Mesenchymal stem cell (in vitro differentiated cells and primary cell): Measurements from ENCODE around the gene FKBP3.

ENCODE experiments used
- DNase-seq: peaks from one replicate; pipeline ENCODE4 v3.0.0-alpha.2; 2013
- H2AFZ ChIP-seq: one replicate; pipeline ENCODE4 v1.6.1; 2013; ENCODE audit warnings: low read depth, mild to moderate bottlenecking, control low read depth, inconsistent platforms, low read length, moderate library complexity
- H2AK5ac ChIP-seq: 2 replicates; pipeline ENCODE4 v1.6.1; 2013; ENCODE audit warnings: low read length, moderate library complexity, mild to moderate bottlenecking, inconsistent platforms; ENCODE audit not compliant: severe bottlenecking
- H2BK120ac ChIP-seq: one replicate; pipeline ENCODE4 v1.6.1; 2013; ENCODE audit warnings: low read depth, mild to moderate bottlenecking, inconsistent platforms, low read length, moderate library complexity
- H2BK12ac ChIP-seq, 2 experiments: one replicate each; pipeline ENCODE4 v1.6.1; 2013; ENCODE audit warnings: inconsistent platforms in 2 of 2, low read length in 2 of 2, mild to moderate bottlenecking in 2 of 2, moderate library complexity in 2 of 2, control low read depth in 1 of 2
- H2BK15ac ChIP-seq: one replicate; pipeline ENCODE4 v1.6.1; 2013; ENCODE audit warnings: mild to moderate bottlenecking, low read depth, inconsistent platforms; ENCODE audit not compliant: poor library complexity, severe bottlenecking
- H2BK5ac ChIP-seq: 2 replicates; pipeline ENCODE4 v1.6.1; 2013; ENCODE audit warnings: low read depth, mild to moderate bottlenecking, low read length, control low read depth, inconsistent platforms; ENCODE audit not compliant: poor library complexity, severe bottlenecking
- H3K14ac ChIP-seq, 2 experiments: one replicate each; pipeline ENCODE4 v1.6.1; 2013; ENCODE audit warnings: inconsistent platforms in 2 of 2, low read length in 2 of 2, control low read depth in 1 of 2, mild to moderate bottlenecking in 1 of 2, moderate library complexity in 1 of 2
- H3K18ac ChIP-seq, 2 experiments: one replicate each; pipeline ENCODE4 v1.6.1; 2013; ENCODE audit warnings: inconsistent platforms in 2 of 2, low read length in 2 of 2, control low read depth in 1 of 2, low read depth in 1 of 2, mild to moderate bottlenecking in 1 of 2
- H3K23ac ChIP-seq, 2 experiments: one replicate each; pipeline ENCODE4 v1.6.1; 2013; ENCODE audit warnings: inconsistent platforms in 2 of 2, low read length in 2 of 2, mild to moderate bottlenecking in 2 of 2, moderate library complexity in 2 of 2, control low read depth in 1 of 2
- H3K27ac ChIP-seq: 2 replicates; pipeline ENCODE4 v1.5.1; 2013; ENCODE audit warnings: mild to moderate bottlenecking, moderate library complexity, low read length, control low read depth, inconsistent platforms; ENCODE audit not compliant: poor library complexity, severe bottlenecking
- H3K27me3 ChIP-seq, 2 experiments: 2 replicates each; pipeline versions ENCODE4 v1.6.1 to v1.7.0; 2013; ENCODE audit warnings: low read length in 2 of 2, mild to moderate bottlenecking in 2 of 2, moderate library complexity in 2 of 2, control low read depth in 1 of 2, inconsistent platforms in 1 of 2; ENCODE audit not compliant: control insufficient read depth in 1 of 2, insufficient read depth in 1 of 2
- H3K36me3 ChIP-seq, 2 experiments: 2 replicates each; pipeline versions ENCODE4 v1.6.1 to v1.7.0; 2013; ENCODE audit warnings: low read length in 2 of 2, control low read depth in 1 of 2, inconsistent platforms in 1 of 2, low read depth in 1 of 2, mild to moderate bottlenecking in 1 of 2; ENCODE audit not compliant: insufficient read depth in 2 of 2, control insufficient read depth in 1 of 2
- H3K4ac ChIP-seq, 2 experiments: one replicate each; pipeline ENCODE4 v1.6.1; 2013; ENCODE audit warnings: inconsistent platforms in 2 of 2, low read length in 2 of 2, mild to moderate bottlenecking in 2 of 2, moderate library complexity in 2 of 2, control low read depth in 1 of 2, low read depth in 1 of 2
- H3K4me1 ChIP-seq: 2 replicates; pipeline ENCODE4 v1.6.1; 2013; ENCODE audit warnings: low read depth, low read length, control low read depth; ENCODE audit not compliant: control insufficient read depth, insufficient read depth
- H3K4me2 ChIP-seq: 2 replicates; pipeline ENCODE4 v1.6.1; 2013; ENCODE audit warnings: low read length, mild to moderate bottlenecking, inconsistent platforms; ENCODE audit not compliant: poor library complexity, severe bottlenecking
- H3K4me3 ChIP-seq, 2 experiments: 2 replicates each; pipeline versions ENCODE4 v1.5.1 to v1.7.0; 2013; ENCODE audit warnings: low read length in 2 of 2, mild to moderate bottlenecking in 2 of 2, control low read depth in 1 of 2, low read depth in 1 of 2; ENCODE audit not compliant: insufficient read depth in 1 of 2
- H3K79me1 ChIP-seq: replicated peaks from 2 replicates; pipeline ENCODE4 v1.6.1; 2013; ENCODE audit warnings: mild to moderate bottlenecking, control low read depth, low read length, inconsistent platforms; ENCODE audit not compliant: poor library complexity, severe bottlenecking
- H3K9ac ChIP-seq: 2 replicates; pipeline ENCODE4 v1.7.0; 2013; ENCODE audit warnings: mild to moderate bottlenecking, low read length, moderate library complexity
- H3K9me3 ChIP-seq: 2 replicates; pipeline ENCODE4 v1.7.0; 2013; ENCODE audit warnings: mild to moderate bottlenecking, low read length; ENCODE audit not compliant: control insufficient read depth
- H4K8ac ChIP-seq: one replicate; pipeline ENCODE4 v1.6.1; 2013; ENCODE audit warnings: inconsistent platforms, mild to moderate bottlenecking, low read length, moderate library complexity
- H4K91ac ChIP-seq: one replicate; pipeline ENCODE4 v1.6.1; 2013; ENCODE audit warnings: mild to moderate bottlenecking, low read length, inconsistent platforms
- WGBS: methylation state at CpG from one replicate; pipeline ENCODE4 v1.1.7; 2013; ENCODE audit warnings: mixed read lengths; 5-methylcytosine and 5-hydroxymethylcytosine counted together

The FKBP3 gene

DNA sequence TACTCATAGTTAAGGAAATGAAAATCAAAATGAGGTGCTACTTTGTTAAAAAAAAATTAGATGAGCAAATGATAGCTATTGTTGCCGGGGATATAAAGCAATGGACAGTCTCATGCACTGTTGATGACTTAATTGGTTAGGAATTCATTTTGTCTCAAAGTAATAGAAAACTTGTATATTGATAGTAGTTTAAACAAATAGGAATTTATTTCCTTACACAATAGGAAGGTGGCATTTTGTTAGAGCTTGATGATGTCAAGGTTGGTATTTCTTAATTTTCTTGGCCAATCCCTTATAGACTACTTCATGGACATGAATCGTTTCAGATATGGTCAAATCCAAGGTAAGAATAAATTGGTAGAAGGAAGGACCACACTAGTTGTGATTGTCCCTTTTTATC is 42.6 kb downstream of the FKBP3 start:
- no peak overlapping the region for H4K8ac ChIP-seq
- no peaks in the 10 kb centered on the region for H3K9me3 ChIP-seq
- peaks cover 3 to 22% of the 10 kb centered on the region in 2 experiments for H3K36me3 ChIP-seq
- no peak overlapping the region for H3K4me3 ChIP-seq
- no peak overlapping the region for H3K9ac ChIP-seq
- no peak overlapping the region for H3K4ac ChIP-seq
- no peak overlapping the region for H2BK15ac ChIP-seq
- no peak overlapping the region for H2BK12ac ChIP-seq
- H3K23ac ChIP-seq, result no peak overlapping the region
- H3K27ac ChIP-seq, result no peak overlapping the region
- H3K4me1 ChIP-seq, result peaks cover 7% of the 10 kb centered on the region
- H2BK5ac ChIP-seq, result no peak overlapping the region
- H4K91ac ChIP-seq, result no peak overlapping the region
- WGBS, result 85% methylated on average over 2 of the region's 2 CpGs
- no peak overlapping the region for H3K18ac ChIP-seq
- no peak overlapping the region for H2AK5ac ChIP-seq
- no peak overlapping the region for H2AFZ ChIP-seq
- H2BK120ac ChIP-seq, result no peak overlapping the region
- H3K14ac ChIP-seq, result no peak overlapping the region
- no peak for DNase-seq
- no peak overlapping the region for H3K4me2 ChIP-seq
- H3K79me1 ChIP-seq, result peaks cover 5% of the 10 kb centered on the region
- H3K27me3 ChIP-seq, result no peaks in the 10 kb centered on the region

DNA sequence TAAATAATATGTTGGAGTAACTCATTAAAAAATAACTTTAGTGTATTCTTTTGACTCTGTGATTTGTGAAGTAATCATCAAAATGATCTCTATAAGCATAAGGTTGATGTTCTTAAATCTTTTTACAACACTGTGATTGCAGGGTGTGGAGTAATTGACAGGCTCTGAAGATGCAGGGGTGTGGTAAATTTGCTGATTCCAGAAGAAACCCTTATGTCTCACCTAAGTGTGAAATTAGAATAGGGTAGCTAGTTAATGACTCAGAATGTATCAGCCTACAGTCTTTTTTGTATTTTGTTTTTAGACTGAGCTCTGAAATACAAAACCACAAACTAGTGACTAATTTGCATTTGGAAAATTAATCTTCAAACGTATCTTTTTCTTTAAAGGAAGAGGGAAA is 44.5 kb downstream of the FKBP3 start:
- no CpG with 5 or more reads among the region's 1 CpG for WGBS
- H2BK5ac ChIP-seq, result no peak overlapping the region
- no peak for DNase-seq
- no peaks in the 10 kb centered on the region for H3K79me1 ChIP-seq
- no peak overlapping the region for H4K8ac ChIP-seq
- H3K23ac ChIP-seq, result no peak overlapping the region
- H2BK120ac ChIP-seq, result no peak overlapping the region
- no peak overlapping the region for H3K27ac ChIP-seq
- H4K91ac ChIP-seq, result no peak overlapping the region
- H3K36me3 ChIP-seq, result peaks cover 0 to 3% of the 10 kb centered on the region in 2 experiments
- peaks cover 9% of the 10 kb centered on the region for H3K4me1 ChIP-seq
- H2AFZ ChIP-seq, result no peak overlapping the region
- no peak overlapping the region for H3K18ac ChIP-seq
- H3K4ac ChIP-seq, result no peak overlapping the region
- no peak overlapping the region for H3K14ac ChIP-seq
- no peak overlapping the region for H3K4me2 ChIP-seq
- no peak overlapping the region for H2BK12ac ChIP-seq
- H3K27me3 ChIP-seq, result no peaks in the 10 kb centered on the region
- H3K9ac ChIP-seq, result peak overlapping the region; percentile 47
- H2BK15ac ChIP-seq, result no peak overlapping the region
- H3K9me3 ChIP-seq, result no peaks in the 10 kb centered on the region
- H3K4me3 ChIP-seq, result no peak overlapping the region
- no peak overlapping the region for H2AK5ac ChIP-seq

DNA sequence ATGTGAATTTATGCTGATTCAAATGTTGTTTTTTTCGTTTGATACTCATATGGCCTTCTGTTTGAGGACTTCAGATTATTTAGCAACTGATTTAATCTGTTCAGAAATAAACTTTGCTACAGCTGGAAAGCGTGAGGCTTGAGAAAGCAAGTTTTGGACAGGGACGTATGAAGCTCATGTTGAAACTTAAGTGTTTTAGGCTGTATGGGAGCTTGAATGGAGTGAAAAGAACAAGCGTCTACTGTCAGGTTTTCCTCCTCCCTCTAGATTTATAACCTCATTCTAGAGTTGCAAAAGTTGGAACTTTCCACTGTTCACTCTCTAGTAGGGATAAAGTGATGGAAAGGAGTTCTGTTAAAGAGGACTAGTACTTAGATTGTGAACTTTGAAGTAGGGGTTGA is 49.3 kb downstream of the FKBP3 start:
- peak; percentile 85 for DNase-seq
- peak overlapping the region; percentile 13 for H3K4me2 ChIP-seq
- H3K79me1 ChIP-seq, result no peaks in the 10 kb centered on the region
- no peak overlapping the region for H4K91ac ChIP-seq
- no peaks in the 10 kb centered on the region for H3K27me3 ChIP-seq
- no peaks in the 10 kb centered on the region for H3K9me3 ChIP-seq
- no peak overlapping the region for H2BK120ac ChIP-seq
- no peak overlapping the region for H2BK5ac ChIP-seq
- no peak overlapping the region for H2AFZ ChIP-seq
- H2BK15ac ChIP-seq, result no peak overlapping the region
- H3K14ac ChIP-seq, result no peak overlapping the region
- H3K4me3 ChIP-seq, result peak overlapping the region in 1 of 2 experiments; percentile 91
- no peak overlapping the region for H3K18ac ChIP-seq
- peak overlapping the region; percentile 95 for H3K9ac ChIP-seq
- no peak overlapping the region for H3K27ac ChIP-seq
- H2BK12ac ChIP-seq, result no peak overlapping the region
- H2AK5ac ChIP-seq, result no peak overlapping the region
- no peaks in the 10 kb centered on the region for H3K36me3 ChIP-seq
- peaks cover 7% of the 10 kb centered on the region for H3K4me1 ChIP-seq
- WGBS, result 6% methylated on average over 2 of the region's 4 CpGs
- no peak overlapping the region for H4K8ac ChIP-seq
- no peak overlapping the region for H3K4ac ChIP-seq
- H3K23ac ChIP-seq, result no peak overlapping the region

DNA sequence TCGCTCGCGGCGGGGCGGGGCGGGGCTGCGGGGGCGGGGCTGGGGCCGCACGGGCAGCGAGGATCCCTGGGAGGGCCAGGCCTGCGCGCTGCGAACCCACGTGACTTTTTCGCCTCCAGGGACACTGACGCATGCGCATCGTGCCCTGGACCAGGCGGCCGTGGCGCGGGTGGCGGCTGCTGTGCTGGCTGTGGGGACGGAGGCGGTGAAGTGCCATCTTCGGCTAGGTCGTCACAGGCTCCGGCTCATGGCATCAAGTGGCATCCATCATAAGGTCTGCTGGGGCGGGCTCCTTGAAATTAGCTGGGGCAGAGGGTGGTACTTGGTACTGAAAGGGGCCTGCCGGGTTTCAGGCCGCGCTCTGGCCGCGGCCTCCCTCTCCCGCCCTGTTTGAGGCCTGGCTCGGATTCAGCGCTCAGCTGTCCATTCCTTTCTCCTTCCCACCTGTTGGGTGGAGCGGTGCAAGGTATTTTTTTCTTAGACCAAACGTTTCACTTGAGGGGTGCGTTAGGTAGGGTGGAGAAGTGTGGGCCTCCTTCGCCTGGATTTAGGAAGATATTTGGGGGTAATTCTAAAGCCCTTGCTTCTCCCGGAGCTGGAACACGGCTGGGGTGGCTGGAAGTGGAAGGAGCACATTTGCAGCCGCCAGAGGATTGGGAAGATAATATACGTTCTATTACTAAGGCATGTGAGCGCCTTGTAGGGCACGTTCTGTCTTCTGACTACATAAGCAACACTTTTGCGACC is 50.1 kb downstream of the FKBP3 start, which contains the start of gene PRPF39:
Gene PRPF39, plus strand, starts transcription at position 141 of the 747 bp plus-strand sequence. CDS start 11,124 bp downstream, outside the sequence.
- Histone ChIP-seq H4K91ac (no peak within 1 kb of the TSS), H2BK5ac (no peak within 1 kb of the TSS), H3K4me2 (peak within 1 kb of the TSS; percentile 82), H4K8ac (peak within 1 kb of the TSS; percentile 1), H2BK12ac (no peak within 1 kb of the TSS), H2AFZ (peak within 1 kb of the TSS; percentile 58), H3K36me3 (no peaks in the 10 kb centered on the region), H3K18ac (peak within 1 kb of the TSS; percentile 50 to 79), H3K4ac (peak within 1 kb of the TSS in 1 of 2 experiments; percentile 87), H3K79me1 (no peaks in the 10 kb centered on the region), H3K4me1 (peaks cover 5% of the 10 kb centered on the region), H2BK15ac (no peak within 1 kb of the TSS), H3K9ac (peak within 1 kb of the TSS; percentile 95), H2BK120ac (no peak within 1 kb of the TSS), H2AK5ac (no peak within 1 kb of the TSS), H3K27ac (peak within 1 kb of the TSS; percentile 64), H3K14ac (peak within 1 kb of the TSS in 1 of 2 experiments; percentile 19), H3K23ac (no peak within 1 kb of the TSS), H3K9me3 (no peaks in the 10 kb centered on the region), H3K27me3 (no peaks in the 10 kb centered on the region), H3K4me3 (peak within 1 kb of the TSS; percentile 69 to 91)
- WGBS, result under 1% methylated on average over 33 of the region's 49 CpGs
- DNase-seq, result peak; percentile 92
